KBM-7 (cell line): Measurements from ENCODE around the gene PLAGL1.
A peak's percentile ranks its signal among the peaks of the same experiment; 100 is the strongest.
"Not testable (repeated sequence)": the region's sequence is repeated elsewhere in the genome, so short reads cannot be mapped to it uniquely, and the experiment has no call there.

ENCODE experiments used
- DNase-seq: peaks from one replicate; pipeline ENCODE4 v3.0.0-alpha.2; 2015
- in situ Hi-C: fragments of 300-500 bp; cut with MboI; formaldehyde crosslinking; loops from 2 replicates; pipeline ENCODE4 v1.14.3; 2020; ENCODE audit warnings: low sequenced_read_pairs, low pct_unique_long_range_greater_than_20kb, mixed read lengths

Gene PLAGL1

GRCh38 chr6:144008120-144008811, at the start of gene PLAGL1:
Gene PLAGL1 (minus strand): TSS chr6:144008259. CDS start chr6:143948136, 60,123 bp downstream.
- DNase-seq = no peak
- in situ Hi-C loops = no loop called here

GRCh38 chr6:144055121-144055931, 47.3 kb upstream of the PLAGL1 start:
- no peak for DNase-seq
- in situ Hi-C loops = no loop called here

GRCh38 chr6:144053601-144054000, 45.5 kb upstream of the PLAGL1 start:
- no peak for DNase-seq
- in situ Hi-C loops = no loop called here

GRCh38 chr6:144052488-144052887, 44.4 kb upstream of the PLAGL1 start:
- in situ Hi-C loops = no loop called here

GRCh38 chr6:144049386-144049785, 41.3 kb upstream of the PLAGL1 start:
- in situ Hi-C loops = no loop called here
- peak; percentile 20 for DNase-seq

More at GRCh38 chr6:144052488-144052887, 44.4 kb upstream of the PLAGL1 start:
- DNase-seq = no peak

- DNase-seq = no peak
- in situ Hi-C loops = no loop called here
These were observed 39.6 kb upstream of the PLAGL1 start for GRCh38 chr6:144047688-144048087.

GRCh38 chr6:144046672-144047071, 38.6 kb upstream of the PLAGL1 start:
- DNase-seq, in situ Hi-C loops: not testable (repeated sequence)

- DNase-seq, in situ Hi-C loops: not testable (repeated sequence)
These were observed 36.9 kb upstream of the PLAGL1 start for GRCh38 chr6:144044989-144045388.

GRCh38 chr6:144036835-144037195, 28.8 kb upstream of the PLAGL1 start:
- no peak for DNase-seq
- in situ Hi-C loops = no loop called here

- peak; percentile 67 for DNase-seq
- in situ Hi-C loops = no loop called here
These were observed 28.2 kb upstream of the PLAGL1 start for GRCh38 chr6:144036064-144036834.

- in situ Hi-C loops = no loop called here
- DNase-seq = no peak
These were observed 27.4 kb upstream of the PLAGL1 start for GRCh38 chr6:144035416-144035815.

GRCh38 chr6:144033816-144034735, 26.0 kb upstream of the PLAGL1 start:
- DNase-seq = no peak
- in situ Hi-C loops = no loop called here

GRCh38 chr6:144029452-144029851, 21.4 kb upstream of the PLAGL1 start:
- in situ Hi-C loops = no loop called here
- DNase-seq = no peak

GRCh38 chr6:144027932-144028587, 20.0 kb upstream of the PLAGL1 start:
- in situ Hi-C loops = no loop called here
- DNase-seq = no peak

GRCh38 chr6:144023216-144023615, 15.2 kb upstream of the PLAGL1 start:
- in situ Hi-C loops = no loop called here
- no peak for DNase-seq

- peak; percentile 47 for DNase-seq
- in situ Hi-C loops = no loop called here
These were observed 11.9 kb upstream of the PLAGL1 start for GRCh38 chr6:144019929-144020328.

GRCh38 chr6:144017166-144018094, 9.4 kb upstream of the PLAGL1 start:
- no peak for DNase-seq
- in situ Hi-C loops = no loop called here
